Prostate gland (tissue), 2 donors: ENCODE data around the gene ANKRD23.

Experiments used
- CTCF ChIP-seq, 4 experiments: fragments of 200-600 bp in 2 of 4; fragments of 450-650 bp in 2 of 4; sonication (generic) in 2 of 4; IDR thresholded peaks; 1 replicate in 3 of 4; 2 replicates in 1 of 4; pipeline ENCODE4 v1.5.1; 2016 to 2019; ENCODE audit warnings: antibody characterized with exemption in 4 of 4, mild to moderate bottlenecking in 2 of 4, moderate library complexity in 2 of 4
- POLR2A ChIP-seq: fragments of 450-650 bp; IDR thresholded peaks from one replicate; pipeline ENCODE4 v1.6.1; 2016; ENCODE audit warnings: antibody characterized with exemption, mild to moderate bottlenecking

- TF ChIP-seq CTCF (IDR thresholded peaks at IDR 0.05) (no peak), POLR2A (no peak)
These were observed 19.9 kb upstream of the ANKRD23 start for GRCh38 chr2:96863575-96864342.
